HG03521 (cell line): Measurements from ENCODE around the gene RBM25.
"Not testable (repeated sequence)": the region's sequence is repeated elsewhere in the genome, so short reads cannot be mapped to it uniquely, and the experiment has no call there.

Experiments used
- ATAC-seq: cut with Tn5 transposase; IDR thresholded peaks from one replicate; pipeline ENCODE4 v1.9.1; 2021; ENCODE audit warnings: mild to moderate bottlenecking, moderate library complexity; ENCODE audit not compliant: unreplicated experiment

RBM25 gene

DNA sequence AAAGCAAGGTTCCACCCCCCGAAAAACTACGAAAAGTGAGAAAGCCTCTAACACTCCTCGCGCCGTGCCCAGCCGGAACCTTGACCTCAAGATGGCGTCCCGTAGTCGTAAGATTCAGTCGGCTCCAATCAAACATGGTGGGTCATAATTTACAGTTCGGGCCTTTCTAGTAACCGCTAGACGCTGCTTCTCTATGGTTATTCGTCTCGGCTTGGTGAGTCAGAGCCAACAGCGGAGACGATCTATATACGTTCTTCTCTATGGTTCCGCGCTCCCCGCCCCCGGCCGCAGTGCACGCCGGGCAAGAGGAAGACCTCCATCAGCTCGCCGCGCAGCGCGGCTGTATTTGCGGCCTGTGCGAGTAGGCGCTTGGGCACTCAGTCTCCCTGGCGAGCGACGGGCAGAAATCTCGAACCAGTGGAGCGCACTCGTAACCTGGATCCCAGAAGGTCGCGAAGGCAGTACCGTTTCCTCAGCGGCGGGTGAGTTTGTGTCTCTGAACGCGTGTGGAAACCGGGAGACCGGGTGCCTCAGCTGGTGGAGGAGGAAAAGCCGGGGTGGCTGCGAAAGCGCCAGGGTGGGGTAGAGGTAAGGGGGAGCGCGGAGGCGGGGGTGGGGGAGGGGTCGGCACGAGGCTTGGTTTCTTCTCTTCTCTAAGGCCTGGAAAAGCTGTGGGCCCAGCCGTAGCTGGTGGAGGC, at the start of gene RBM25:
Gene RBM25 (plus strand): TSS at position 311 of the 698 bp plus-strand sequence. CDS start 13,108 bp downstream, outside the sequence.
- peak; percentile 95 for ATAC-seq

DNA sequence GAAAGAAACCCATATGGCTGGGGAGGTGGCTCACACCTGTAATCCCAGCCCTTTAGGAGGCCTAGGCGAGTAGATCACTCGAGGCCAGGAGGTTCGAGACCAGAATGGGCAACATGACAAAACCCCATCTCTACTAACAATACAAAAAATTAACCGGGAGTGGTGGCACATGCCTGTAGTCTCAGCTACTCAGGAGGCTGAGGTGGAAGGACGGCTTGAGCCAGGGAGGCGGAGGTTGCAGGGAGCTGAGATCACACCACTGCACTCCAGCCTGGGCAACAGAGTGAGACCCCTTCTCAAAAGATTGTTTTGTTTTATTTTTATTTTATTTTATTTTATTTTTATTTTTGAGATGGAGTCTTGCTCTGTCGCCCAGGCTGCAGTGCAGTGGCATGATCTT, 47.1 kb upstream of the RBM25 start:
- ATAC-seq: not testable (repeated sequence)

DNA sequence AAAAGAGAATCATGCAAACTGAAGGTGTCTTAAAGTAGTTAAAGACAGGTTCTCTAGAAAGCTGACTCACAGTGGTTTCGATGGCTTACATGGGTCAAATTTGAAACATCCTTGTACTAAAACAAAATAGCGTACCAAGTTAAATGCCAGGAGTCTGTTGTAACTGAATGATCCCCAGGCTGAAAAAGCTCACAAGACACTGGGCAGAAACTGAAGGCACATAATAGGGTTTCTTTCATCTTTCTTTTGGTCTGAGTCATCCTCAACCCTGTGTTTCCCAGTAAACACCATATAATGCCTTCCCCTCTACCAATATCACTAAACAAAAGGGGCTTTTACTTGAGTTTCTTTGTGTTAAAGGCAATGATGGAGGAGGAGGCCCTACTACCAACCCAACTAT, 44.2 kb upstream of the RBM25 start:
- no peak for ATAC-seq

DNA sequence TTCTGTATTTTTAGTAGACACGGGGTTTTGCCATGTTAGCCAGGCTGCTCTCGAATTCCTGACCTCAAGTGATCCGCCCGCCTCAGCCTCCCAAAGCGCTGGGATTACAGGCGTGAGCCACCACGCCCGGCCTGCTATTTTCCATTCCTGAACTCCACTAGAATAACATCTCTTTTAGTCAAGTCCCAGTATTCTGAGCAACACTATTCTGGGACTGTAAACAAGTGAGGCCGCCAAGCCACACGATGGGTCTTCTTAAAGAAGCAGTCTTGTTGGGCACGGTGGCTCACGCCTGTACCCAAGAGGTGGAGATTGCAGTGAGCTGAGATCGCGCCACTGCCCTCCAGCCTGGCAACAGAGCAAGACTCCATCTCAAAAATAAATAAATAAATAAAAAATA, 42.8 kb upstream of the RBM25 start:
- ATAC-seq: not testable (repeated sequence)

DNA sequence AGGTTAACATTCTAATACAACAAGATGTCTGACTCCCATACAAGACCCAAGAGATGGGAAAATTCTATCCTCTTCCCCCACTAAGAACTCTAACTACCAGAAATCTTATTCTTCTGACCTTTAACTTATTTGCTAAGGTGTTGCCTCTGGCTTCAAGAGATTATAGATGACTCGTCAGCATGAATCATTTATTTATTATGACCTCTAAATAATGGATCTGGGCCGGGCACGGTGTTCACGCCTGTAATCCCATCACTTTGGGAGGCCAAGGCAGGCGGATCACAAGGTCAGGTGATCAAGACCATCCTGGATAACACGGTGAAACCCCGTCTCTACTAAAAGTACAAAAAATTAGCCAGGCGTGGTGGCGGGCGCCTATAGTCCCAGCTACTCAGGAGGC, 42.3 kb upstream of the RBM25 start:
- not testable (repeated sequence) for ATAC-seq

DNA sequence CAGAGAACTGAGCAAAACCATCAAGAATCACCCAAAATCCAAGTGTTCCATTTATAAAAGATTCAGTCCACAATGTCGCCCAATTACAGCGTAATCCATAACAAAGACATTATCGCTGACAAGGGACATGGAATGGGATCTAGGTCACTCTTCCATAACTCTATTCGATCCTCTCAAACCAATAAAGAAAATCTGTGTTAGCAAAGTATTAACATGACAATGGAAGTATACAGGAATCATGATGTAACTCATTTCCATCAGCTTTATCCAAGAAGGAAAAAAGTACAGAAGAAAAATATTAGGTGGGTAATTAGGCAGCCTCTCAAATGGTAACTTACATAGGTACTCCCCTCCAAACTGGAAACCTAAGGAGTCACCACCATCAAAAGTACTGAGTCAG, 36.3 kb upstream of the RBM25 start:
- no peak for ATAC-seq

DNA sequence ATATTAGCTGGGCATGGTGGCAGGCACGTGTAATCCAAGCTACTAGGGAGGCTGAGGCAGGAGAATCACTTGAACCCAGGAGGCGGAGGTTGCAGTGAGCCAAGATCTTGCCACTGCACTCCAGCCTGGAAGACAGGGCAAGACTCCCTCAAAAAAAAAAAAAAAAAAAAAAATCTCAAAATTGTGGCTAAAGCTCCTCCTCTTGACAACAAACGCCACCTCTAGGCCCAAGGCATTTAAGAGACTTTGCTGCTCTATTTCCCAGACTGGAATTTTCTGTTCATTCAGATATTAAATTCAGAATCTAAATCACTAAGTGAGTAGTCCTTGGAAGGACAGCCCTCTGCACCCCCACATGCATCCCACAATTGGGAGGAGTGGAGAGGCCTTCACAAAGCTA, 32.8 kb upstream of the RBM25 start:
- ATAC-seq: no peak

DNA sequence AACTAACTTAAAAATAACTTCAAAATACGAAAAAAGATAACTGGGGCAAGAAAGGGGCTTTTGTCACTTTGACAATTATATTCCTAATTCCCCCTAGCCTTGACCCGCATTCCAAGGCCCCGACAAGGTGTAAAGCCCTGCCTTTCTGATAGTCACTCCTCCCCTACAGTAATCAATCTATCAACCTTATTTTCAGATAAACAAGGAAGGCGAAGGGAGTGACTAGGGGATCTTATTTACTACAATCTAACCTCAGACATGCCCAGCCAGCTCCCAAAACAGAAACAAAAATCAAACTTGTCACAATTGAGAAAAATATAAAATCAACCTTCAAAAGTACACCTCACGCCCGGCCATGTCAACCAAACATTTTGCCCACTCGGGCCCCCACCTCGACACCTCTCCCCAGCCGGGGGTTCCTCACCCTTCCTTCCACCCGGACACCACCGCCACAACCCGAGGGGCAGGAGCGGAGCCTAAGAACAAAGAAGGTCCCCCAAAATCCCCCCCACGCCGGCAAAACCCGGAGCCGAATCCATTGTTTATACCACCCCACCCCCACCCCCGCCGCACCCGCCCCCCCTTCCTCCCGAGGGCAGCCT, 32.0 kb upstream of the RBM25 start:
- no peak for ATAC-seq

DNA sequence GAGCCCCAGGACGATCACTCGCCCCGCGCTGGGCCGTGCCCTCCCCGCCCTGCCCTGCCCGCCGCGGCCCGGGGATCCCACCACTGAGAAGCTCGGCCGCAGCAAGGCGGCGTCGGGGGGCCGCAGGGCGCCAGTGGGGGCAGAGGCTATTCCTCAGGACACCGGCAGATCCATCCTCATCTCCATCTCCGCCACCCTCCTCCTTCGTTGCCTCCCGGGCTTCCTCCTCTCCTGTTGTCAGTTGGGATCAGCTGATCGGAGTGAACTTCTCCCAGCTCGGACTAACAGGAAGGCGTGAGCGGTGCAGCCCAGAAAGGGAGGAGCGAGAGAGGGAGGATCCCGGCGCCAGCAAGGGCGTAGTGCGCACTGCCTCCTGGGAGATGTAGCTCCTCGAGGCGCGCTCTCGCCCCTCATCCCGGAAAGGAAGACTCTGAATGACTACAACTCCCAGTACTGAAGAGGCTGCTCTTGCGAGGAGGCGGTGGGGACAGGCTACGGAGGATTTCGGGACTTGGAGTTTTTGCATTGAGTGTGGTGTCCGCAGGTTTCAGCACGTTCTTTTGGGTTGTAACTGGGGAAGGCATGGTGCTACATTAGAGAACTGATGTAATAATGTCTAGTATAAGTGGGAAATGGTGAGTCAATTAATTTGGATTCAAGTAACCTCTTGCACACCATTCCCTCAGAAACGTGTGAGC, 31.3 kb upstream of the RBM25 start, which contains the start of gene ZFYVE1:
Gene ZFYVE1 (minus strand): TSS at position 262 of the 698 bp plus-strand sequence. CDS start 2,598 bp downstream, outside the sequence.
- peak; percentile 94 for ATAC-seq

DNA sequence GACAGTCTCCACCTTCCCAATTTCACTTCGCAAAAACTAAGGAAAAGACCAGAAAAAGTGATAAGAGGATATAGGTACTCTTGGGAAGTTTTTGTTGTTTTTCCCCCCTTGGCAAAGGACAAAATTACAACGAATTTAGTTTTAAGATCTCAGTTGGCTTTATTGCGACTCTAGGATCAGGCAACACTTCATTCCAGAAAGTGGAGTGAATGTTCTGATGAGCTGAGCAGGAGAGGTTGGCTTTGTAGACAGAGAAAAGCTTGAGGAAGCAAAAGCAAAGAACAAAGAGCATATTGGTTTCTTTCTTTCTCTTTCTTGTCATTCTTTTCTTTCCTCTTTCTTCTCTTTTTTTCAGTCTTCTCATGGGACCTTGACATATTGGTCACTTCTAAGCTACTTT, 30.8 kb upstream of the RBM25 start:
- ATAC-seq: no peak

DNA sequence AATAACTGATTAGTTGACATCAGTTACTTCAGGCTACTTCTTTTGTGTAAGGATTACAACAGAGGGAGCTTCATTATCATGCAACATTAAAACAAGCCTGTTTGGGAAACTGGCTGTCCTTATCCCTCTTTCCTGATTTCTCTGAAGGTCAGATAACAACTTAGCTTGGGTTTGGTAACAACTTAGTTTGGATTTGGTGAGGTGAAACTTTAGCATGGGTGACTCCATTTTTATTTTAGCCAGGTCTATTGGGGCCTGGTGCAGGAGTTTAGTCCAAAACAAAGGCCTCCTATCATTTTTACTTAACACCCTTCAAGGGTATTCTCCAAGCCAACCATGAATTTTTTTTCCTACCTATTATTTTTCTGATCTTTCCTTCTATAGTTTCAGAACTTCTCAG, 30.4 kb upstream of the RBM25 start:
- ATAC-seq: no peak

DNA sequence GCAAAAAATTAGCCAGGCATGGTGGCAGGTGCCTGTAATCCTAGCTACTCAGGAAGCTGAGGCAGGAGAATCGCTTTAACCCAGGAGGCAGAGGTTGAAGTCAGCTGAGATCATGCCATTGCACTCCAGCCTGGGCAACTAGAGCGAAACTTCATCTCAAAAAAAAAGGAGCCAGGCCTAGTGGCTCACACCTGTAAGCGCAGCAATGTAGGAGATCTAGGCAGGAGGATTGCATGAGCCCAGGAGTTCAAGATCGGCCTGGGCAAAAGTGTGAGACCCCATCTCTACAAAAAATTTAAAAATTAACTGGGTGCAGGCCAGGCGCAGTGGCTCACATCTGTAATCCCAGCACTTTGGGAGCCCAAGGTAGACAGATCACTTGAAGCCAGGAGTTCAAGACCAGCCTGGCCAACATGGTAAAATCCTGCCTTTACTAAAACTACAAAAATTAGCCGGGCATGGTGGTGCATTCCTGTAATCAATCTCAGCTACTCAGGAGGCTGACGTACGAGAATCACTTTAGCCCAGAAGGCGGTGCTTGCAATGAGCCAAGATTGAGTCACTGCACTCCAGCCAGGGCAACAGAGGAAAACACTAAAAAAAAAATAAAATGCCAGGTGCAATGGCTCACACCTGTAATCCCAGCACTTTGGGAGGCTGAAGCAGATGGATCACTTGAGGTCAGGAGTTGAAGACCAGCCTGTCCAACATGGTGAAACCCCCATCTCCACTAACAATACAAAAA, 21.5 kb upstream of the RBM25 start:
- not testable (repeated sequence) for ATAC-seq

DNA sequence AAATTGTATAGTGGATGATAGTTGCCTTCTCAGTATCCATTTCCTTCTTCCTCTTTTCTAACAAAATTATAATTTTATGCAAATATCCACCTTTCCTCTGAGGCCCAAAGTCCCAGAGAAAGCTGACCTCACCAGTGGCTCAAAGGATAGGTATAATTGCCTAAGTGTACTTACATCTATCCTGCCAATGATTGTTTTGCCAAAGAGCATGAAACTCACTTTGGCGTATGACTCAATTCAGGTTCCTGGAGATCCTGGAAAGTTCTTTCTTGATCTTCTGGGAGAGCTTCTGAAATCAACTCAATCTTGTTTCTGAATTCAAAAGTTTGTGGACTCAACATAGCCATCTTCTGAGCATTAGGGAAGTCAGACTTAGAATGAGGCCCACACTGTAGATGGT, 10.5 kb upstream of the RBM25 start:
- ATAC-seq: no peak

DNA sequence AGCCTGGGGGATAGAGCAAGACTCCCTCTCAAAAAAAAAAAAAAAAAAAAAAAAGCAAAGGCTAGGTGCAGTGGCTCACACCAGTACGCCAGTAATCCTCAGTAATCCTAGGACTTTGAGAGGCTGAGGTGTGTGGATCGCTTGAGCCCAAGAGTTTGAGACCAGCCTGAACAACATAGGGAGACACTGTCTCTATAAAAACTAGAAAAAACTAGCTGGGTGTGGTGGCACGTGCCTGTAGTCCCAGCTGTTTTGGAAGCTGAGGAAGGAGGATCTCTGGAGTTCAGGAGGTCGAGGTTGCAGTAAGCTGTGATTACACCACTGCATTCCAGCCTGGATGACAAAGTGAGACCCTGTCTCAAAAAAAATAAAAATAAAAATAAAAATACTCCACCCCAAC, 8.9 kb upstream of the RBM25 start:
- ATAC-seq: no peak

DNA sequence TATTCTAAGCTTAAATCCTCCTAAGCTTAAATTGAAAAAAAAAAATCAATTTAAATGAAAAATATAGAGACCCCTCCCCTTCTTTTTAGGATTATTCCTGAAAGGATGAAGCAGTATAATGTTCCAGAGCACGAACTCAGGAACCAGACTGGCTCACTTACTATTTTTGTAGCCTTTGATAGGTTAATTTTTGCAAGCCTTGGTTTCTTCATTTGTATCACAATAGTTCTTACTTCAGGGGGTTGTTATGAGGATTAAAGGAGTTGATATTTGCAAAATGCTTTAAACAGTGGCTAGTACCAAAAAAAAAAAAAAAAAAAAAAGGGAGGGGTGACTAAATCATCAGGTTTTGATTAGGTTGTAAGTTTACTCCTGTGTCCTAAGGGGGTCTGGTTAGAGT, 3.1 kb upstream of the RBM25 start:
- ATAC-seq: no peak

DNA sequence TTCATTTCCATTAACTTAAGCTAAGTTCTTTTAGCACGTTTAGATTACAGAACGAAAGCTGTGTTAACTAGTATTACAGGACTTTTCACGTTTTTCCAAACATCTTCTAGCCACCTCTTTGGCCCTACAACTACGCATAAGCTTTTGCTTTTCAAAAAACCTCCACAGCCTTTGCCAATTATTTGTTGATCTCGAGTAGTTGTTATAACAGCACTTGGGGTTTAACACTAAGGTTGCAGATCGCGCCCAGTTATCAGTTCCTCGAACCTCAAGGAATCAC, 450 bp upstream of the RBM25 start:
- no peak for ATAC-seq

DNA sequence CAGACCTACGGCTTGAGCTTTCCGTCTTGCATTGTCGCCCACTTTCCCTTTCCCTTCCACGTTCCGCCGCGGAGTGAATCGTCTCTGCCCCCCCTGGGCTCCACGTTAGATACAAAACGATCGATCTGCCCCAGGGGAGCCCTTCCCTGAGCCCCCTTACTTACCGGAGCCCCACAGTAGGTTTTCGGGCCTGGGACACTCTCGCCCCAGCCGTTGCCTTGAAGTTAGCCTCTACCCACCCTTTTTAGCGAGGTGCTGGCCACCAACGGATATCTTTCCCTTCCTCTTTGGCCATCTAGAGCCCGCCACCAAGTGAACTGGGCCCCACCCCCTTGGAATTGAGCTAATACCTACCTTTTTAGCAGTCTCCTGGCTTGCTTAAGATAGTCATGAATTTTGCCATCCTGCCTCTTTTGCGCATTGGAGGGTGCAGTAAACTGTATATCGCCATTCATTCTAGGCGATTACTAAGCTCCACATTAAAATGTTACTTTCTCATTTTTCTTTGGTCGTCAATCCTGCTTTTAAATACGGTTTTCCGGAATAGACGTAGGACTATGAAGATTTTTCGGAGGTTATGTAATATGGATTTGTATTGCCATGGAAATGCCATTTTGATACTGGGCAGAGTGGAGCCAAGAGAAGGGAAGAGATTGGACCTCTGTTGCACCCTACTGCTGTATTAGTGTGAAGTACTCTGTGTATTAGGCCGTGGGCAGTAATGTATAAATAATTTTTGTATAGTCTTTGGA, 764 bp downstream of the RBM25 start:
- ATAC-seq: no peak

DNA sequence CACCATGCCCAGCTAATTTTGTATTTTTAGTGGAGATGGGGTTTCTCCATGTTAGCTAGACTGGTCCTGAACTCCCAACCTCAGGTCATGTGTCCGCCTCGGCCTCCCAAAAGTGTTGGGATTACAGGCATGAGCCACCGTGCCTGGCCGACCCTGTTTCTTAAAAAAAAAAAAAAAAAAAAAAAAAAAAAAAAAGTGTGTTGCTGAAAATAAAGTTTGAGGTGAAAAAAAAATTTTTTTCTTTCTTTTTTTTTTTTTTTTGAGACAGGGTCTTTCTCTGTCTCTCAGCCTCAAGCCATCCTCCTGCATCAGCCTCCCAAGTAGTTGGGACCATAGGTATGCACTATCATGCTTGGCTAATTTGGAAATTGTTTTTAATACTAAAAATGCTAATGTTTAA, 11.3 kb downstream of the RBM25 start:
- no peak for ATAC-seq

DNA sequence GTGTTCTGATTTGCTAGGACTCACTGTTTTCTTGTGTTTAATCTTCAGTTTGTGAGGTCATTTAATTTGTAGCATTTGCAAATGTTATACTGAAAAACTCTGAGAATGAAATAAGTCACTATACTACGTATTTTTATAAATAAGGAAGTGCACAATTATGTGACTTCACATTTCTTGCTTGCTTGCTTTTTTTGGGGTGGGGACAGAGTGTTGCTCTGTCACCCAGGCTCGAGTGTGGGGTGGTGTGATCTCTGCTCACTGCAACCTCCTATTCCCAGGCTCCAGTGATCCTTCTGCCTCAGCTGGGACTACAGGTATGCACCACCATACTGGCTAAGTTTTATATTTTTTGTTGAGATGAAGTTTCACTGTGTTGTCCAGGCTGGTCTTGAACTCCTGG, 32.7 kb downstream of the RBM25 start:
- ATAC-seq: no peak

DNA sequence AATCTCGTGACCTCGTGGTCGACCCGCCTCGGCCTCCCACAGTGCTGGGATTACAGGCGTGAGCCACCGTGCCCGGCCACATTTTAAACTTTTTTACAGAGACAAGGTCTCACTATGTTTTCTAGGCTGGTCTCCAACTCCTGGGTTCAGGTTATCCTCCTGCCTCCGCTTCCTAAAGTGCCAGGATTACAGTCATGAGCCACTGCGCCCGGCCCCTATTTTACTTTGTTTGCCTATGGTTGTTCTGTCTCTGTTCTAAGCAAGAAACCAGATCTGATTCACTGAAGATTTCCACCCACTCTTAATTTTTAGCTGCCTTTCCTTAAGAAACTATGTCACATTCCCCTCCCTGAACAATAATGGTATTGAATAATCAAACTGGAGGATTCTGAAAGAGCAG, 39.1 kb downstream of the RBM25 start:
- ATAC-seq: no peak

DNA sequence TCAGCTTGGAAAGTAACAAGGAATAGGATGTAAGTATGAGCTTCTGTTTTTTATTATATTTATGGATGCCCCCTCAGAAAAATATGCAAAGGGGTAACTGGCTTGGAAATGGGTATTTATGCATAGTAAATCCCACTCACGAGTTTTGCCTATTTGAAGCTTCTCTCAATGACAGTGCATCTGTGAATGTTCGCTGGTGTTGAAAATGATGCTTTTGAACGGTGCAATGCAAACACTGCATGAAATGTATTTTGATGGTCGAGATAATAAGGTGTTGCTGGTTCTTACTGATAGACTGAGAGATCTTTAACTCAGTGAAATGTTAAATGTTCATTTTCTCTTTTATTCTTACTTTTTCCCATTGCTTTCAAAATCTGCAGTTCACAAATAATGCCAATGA, 42.0 kb downstream of the RBM25 start:
- ATAC-seq: no peak
